Astrocyte (in vitro differentiated cells and primary cell): ENCODE measurements around the gene EIF4A2. TPM values are rescaled to one million over a fixed set of nuclear protein-coding genes. Genes with fewer than 3 reads are reported as not detected.

Experiments
- DNase-seq: peaks from one replicate; pipeline ENCODE4 v3.0.0-alpha.2; 2010; ENCODE audit warnings: low read depth
- FAIRE-seq: peaks from 2 replicates; lab custom pipeline; 2011; peaks lifted over from hg19 to GRCh38; lab: Jason Lieb, UNC
- H2AFZ ChIP-seq: 2 replicates; pipeline ENCODE4 v1.6.0; 2012; ENCODE audit warnings: low read depth, low read length, inconsistent platforms
- H3K27ac ChIP-seq: 2 replicates; pipeline ENCODE4 v1.5.1; 2011; ENCODE audit warnings: low read depth, low read length, inconsistent platforms
- H3K27me3 ChIP-seq: 2 replicates; pipeline ENCODE4 v1.6.0; 2011; ENCODE audit warnings: low read length, inconsistent platforms; ENCODE audit not compliant: insufficient read depth
- H3K36me3 ChIP-seq: 2 replicates; pipeline ENCODE4 v1.5.1; 2011; ENCODE audit warnings: low read length, inconsistent platforms; ENCODE audit not compliant: insufficient read depth
- H3K4me1 ChIP-seq: 2 replicates; pipeline ENCODE4 v1.5.1; 2011; ENCODE audit warnings: low read length, inconsistent platforms; ENCODE audit not compliant: insufficient read depth
- H3K4me2 ChIP-seq: 2 replicates; pipeline ENCODE4 v1.6.0; 2012; ENCODE audit warnings: low read length, inconsistent platforms
- H3K4me3 ChIP-seq: 2 replicates; pipeline ENCODE4 v1.5.1; 2011; ENCODE audit warnings: low read depth, mild to moderate bottlenecking, low read length, inconsistent platforms; ENCODE audit not compliant: insufficient read depth
- H3K79me2 ChIP-seq: 2 replicates; pipeline ENCODE4 v1.6.0; 2012; ENCODE audit warnings: mild to moderate bottlenecking, low read length, inconsistent platforms; ENCODE audit not compliant: insufficient read depth
- H3K9ac ChIP-seq: 2 replicates; pipeline ENCODE4 v1.6.0; 2012; ENCODE audit warnings: mild to moderate bottlenecking, low read length, inconsistent platforms
- H3K9me3 ChIP-seq: 2 replicates; pipeline ENCODE4 v1.5.1; 2012; ENCODE audit warnings: low read depth, mild to moderate bottlenecking, low read length, inconsistent platforms; ENCODE audit not compliant: insufficient read depth
- H4K20me1 ChIP-seq: 2 replicates; pipeline ENCODE4 v1.6.0; 2012; ENCODE audit warnings: low read length, inconsistent platforms; ENCODE audit not compliant: insufficient read depth
- H3K27ac Mint-ChIP-seq: one replicate; pipeline ENCODE4 v1.8.0; 2021; ENCODE audit warnings: mild to moderate bottlenecking, mixed read lengths; ENCODE audit not compliant: unreplicated experiment
- H3K27me3 Mint-ChIP-seq: one replicate; pipeline ENCODE4 v1.8.0; 2021; ENCODE audit warnings: low read depth, mixed read lengths; ENCODE audit not compliant: unreplicated experiment
- H3K36me3 Mint-ChIP-seq: one replicate; pipeline ENCODE4 v1.8.0; 2021; ENCODE audit warnings: low read depth, mixed read lengths; ENCODE audit not compliant: unreplicated experiment
- H3K4me1 Mint-ChIP-seq: one replicate; pipeline ENCODE4 v1.8.0; 2021; ENCODE audit warnings: low read depth, mixed read lengths; ENCODE audit not compliant: unreplicated experiment
- H3K4me3 Mint-ChIP-seq: one replicate; pipeline ENCODE4 v1.8.0; 2021; ENCODE audit warnings: mild to moderate bottlenecking, moderate library complexity, mixed read lengths; ENCODE audit not compliant: unreplicated experiment
- H3K9me3 Mint-ChIP-seq: one replicate; pipeline ENCODE4 v1.8.0; 2021; ENCODE audit warnings: mild to moderate bottlenecking, mixed read lengths; ENCODE audit not compliant: unreplicated experiment
- CTCF ChIP-seq: IDR thresholded peaks from 2 replicates; pipeline ENCODE4 v1.5.1; 2011; ENCODE audit warnings: low read depth, mild to moderate bottlenecking, inconsistent platforms, low read length, moderate library complexity; ENCODE audit not compliant: insufficient read depth
- EZH2 ChIP-seq: IDR thresholded peaks from 2 replicates; pipeline ENCODE4 v1.6.1; 2012; ENCODE audit warnings: mild to moderate bottlenecking, low read length, inconsistent platforms; ENCODE audit not compliant: insufficient read depth
- total RNA-seq: library from RNA; stranded (reverse); gene quantifications from 2 replicates; pipeline ENCODE4 v1.2.1, GENCODE V29; 2021

Gene EIF4A2
- total RNA-seq, 1 donor from 2014 or later = 323 TPM

GRCh38 chr3:186789554-186790260, 6.3 kb downstream of the EIF4A2 start:
- no peaks in the 10 kb centered on the region for H3K27me3 Mint-ChIP-seq
- H3K36me3 ChIP-seq = peaks cover 61% of the 10 kb centered on the region
- FAIRE-seq = no peak
- H3K9ac ChIP-seq = no peak overlapping the region
- no peak overlapping the region for H3K4me2 ChIP-seq
- no peak overlapping the region for H3K4me3 ChIP-seq
- H3K27ac Mint-ChIP-seq = peak overlapping the region; percentile 74
- no peaks in the 10 kb centered on the region for H3K27me3 ChIP-seq
- TF ChIP-seq CTCF (no peak), EZH2 (no peak)
- H3K36me3 Mint-ChIP-seq = peaks cover 27% of the 10 kb centered on the region
- H3K9me3 ChIP-seq = no peaks in the 10 kb centered on the region
- peaks cover 67% of the 10 kb centered on the region for H4K20me1 ChIP-seq
- no peaks in the 10 kb centered on the region for H3K9me3 Mint-ChIP-seq
- peaks cover 30% of the 10 kb centered on the region for H3K4me1 Mint-ChIP-seq
- peak overlapping the region; percentile 64 for H3K4me3 Mint-ChIP-seq
- no peak overlapping the region for H3K27ac ChIP-seq
- H3K79me2 ChIP-seq = peaks cover 44% of the 10 kb centered on the region
- no peak overlapping the region for H2AFZ ChIP-seq
- no peak for DNase-seq
- peaks cover 20% of the 10 kb centered on the region for H3K4me1 ChIP-seq

GRCh38 chr3:186790261-186790981, 7.0 kb downstream of the EIF4A2 start:
- Histone ChIP-seq H3K4me1 (peaks cover 19% of the 10 kb centered on the region), H3K27me3 (no peaks in the 10 kb centered on the region), H3K4me2 (peak overlapping the region; percentile 8), H3K36me3 (peaks cover 56% of the 10 kb centered on the region), H3K4me3 (no peak overlapping the region), H3K9me3 (no peaks in the 10 kb centered on the region), H3K27ac (no peak overlapping the region), H4K20me1 (peaks cover 60% of the 10 kb centered on the region), H3K9ac (no peak overlapping the region), H3K79me2 (peaks cover 37% of the 10 kb centered on the region), H2AFZ (no peak overlapping the region)
- DNase-seq = peak; percentile 51
- TF ChIP-seq CTCF (peak; percentile 21), EZH2 (no peak)
- Mint-ChIP-seq H3K4me3 (no peak overlapping the region), H3K4me1 (peaks cover 29% of the 10 kb centered on the region), H3K27me3 (no peaks in the 10 kb centered on the region), H3K36me3 (peaks cover 20% of the 10 kb centered on the region), H3K27ac (no peak overlapping the region), H3K9me3 (no peaks in the 10 kb centered on the region)
- peak; percentile 76 for FAIRE-seq
